GM12878 (cell line): ENCODE results near the gene CYP1A2. TPM values are rescaled to one million over a fixed set of nuclear protein-coding genes. Genes with fewer than 3 reads are reported as not detected.

Experiments
- ATAC-seq: fragments of 200-7000 bp; cut with Tn5 transposase; 3 replicates; pipeline ENCODE4 v1.9.1; 2020; ENCODE audit warnings: mild to moderate bottlenecking, moderate library complexity
- BruUV-seq: library from RNA; stranded (reverse); fragments of 400-500 nt; replicated peaks from 2 replicates; lab custom pipeline; 2021; lab: Mats Ljungman, UMichigan
- CTCF ChIA-PET: fragments of 300-600 bp; sonication (Branson Sonifier 250); formaldehyde crosslinking; extraction: SDS; loops from one replicate; lab custom pipeline; 2021; ENCODE audit warnings: inconsistent platforms; lab: Yijun Ruan, JAX
- POLR2A ChIA-PET: fragments of 350-600 bp; formaldehyde crosslinking; extraction: SDS; loops from one replicate; lab custom pipeline; 2021; ENCODE audit warnings: inconsistent platforms; lab: Charles Lee
- RAD21 ChIA-PET: fragments of 300-600 bp; sonication (Branson Sonifier 250); formaldehyde crosslinking; loops from one replicate; lab custom pipeline; 2023; ENCODE audit warnings: antibody characterized with exemption; ENCODE audit not compliant: unreplicated experiment; lab: Charles Lee
- SMC1A ChIA-PET: fragments of 300-600 bp; sonication (Branson Sonifier 250); formaldehyde crosslinking; loops from one replicate; lab custom pipeline; 2023; ENCODE audit not compliant: unreplicated experiment, uncharacterized antibody; lab: Charles Lee
- DNase-seq: peaks from one replicate; pipeline ENCODE4 v3.0.0-alpha.2; 2011; ENCODE audit warnings: low read depth, low spot score
- FAIRE-seq: peaks from 3 replicates; lab custom pipeline; 2011; peaks lifted over from hg19 to GRCh38; lab: Jason Lieb, UNC
- H2AFZ ChIP-seq: 2 replicates; pipeline ENCODE4 v1.6.0; 2011; ENCODE audit warnings: low read depth, low read length, control low read depth; ENCODE audit not compliant: control insufficient read depth
- H3K27ac ChIP-seq: 2 replicates; pipeline ENCODE4 v1.5.1; 2011; ENCODE audit warnings: control low read depth; ENCODE audit not compliant: control insufficient read depth, insufficient read depth
- H3K27me3 ChIP-seq, 2 experiments: replicated peaks in 1 of 2; 2 replicates each; pipeline versions ENCODE4 v1.6.0 to v1.6.1; 2011; ENCODE audit warnings: low read length in 1 of 2; ENCODE audit not compliant: control insufficient read depth in 2 of 2, insufficient read depth in 2 of 2
- H3K36me3 ChIP-seq, 2 experiments: 2 replicates each; pipeline ENCODE4 v1.5.1; 2011; ENCODE audit warnings: low read length in 1 of 2; ENCODE audit not compliant: control insufficient read depth in 2 of 2, insufficient read depth in 2 of 2
- H3K4me1 ChIP-seq: 2 replicates; pipeline ENCODE4 v1.6.1; 2011; ENCODE audit warnings: mild to moderate bottlenecking, low read length, moderate library complexity, mixed read lengths; ENCODE audit not compliant: control insufficient read depth, insufficient read depth
- H3K4me2 ChIP-seq: 2 replicates; pipeline ENCODE4 v1.6.0; 2011; ENCODE audit warnings: control low read depth; ENCODE audit not compliant: control insufficient read depth, insufficient read depth
- H3K4me3 ChIP-seq: fragments of 200-600 bp; sonication (generic); 2 replicates; pipeline ENCODE4 v1.5.1; 2016
- H3K79me2 ChIP-seq: 2 replicates; pipeline ENCODE4 v1.6.0; 2011; ENCODE audit warnings: low read length; ENCODE audit not compliant: control insufficient read depth, insufficient read depth
- H3K9ac ChIP-seq: 2 replicates; pipeline ENCODE4 v1.8.0; 2011; ENCODE audit warnings: low read length, control low read depth, mixed read lengths; ENCODE audit not compliant: control insufficient read depth, insufficient read depth
- H3K9me3 ChIP-seq: replicated peaks from 3 replicates; pipeline ENCODE4 v1.5.1; 2011; ENCODE audit warnings: mild to moderate bottlenecking, low read length; ENCODE audit not compliant: control insufficient read depth, insufficient read depth
- H4K20me1 ChIP-seq: 2 replicates; pipeline ENCODE4 v1.6.0; 2011; ENCODE audit not compliant: control insufficient read depth, insufficient read depth
- ATF2 ChIP-seq: IDR thresholded peaks from 2 replicates; pipeline ENCODE4 v1.6.1; 2012; ENCODE audit warnings: low read length, inconsistent platforms
- BHLHE40 ChIP-seq, 2 experiments: fragments of 450-650 bp in 1 of 2; IDR thresholded peaks; 2 replicates each; pipeline ENCODE4 v1.6.1; 2011 to 2017; ENCODE audit warnings: low read depth in 2 of 2, borderline replicate concordance in 1 of 2, improper control_type of control experiment in 1 of 2, low read length in 1 of 2, mild to moderate bottlenecking in 1 of 2
- BMI1 ChIP-seq: fragments of 450-650 bp; IDR thresholded peaks from 2 replicates; pipeline ENCODE4 v1.6.1; 2016; ENCODE audit warnings: mild to moderate bottlenecking, moderate library complexity, borderline replicate concordance
- CREB1 ChIP-seq: IDR thresholded peaks from 2 replicates; pipeline ENCODE4 v1.6.1; 2012; ENCODE audit warnings: low read depth, mild to moderate bottlenecking, inconsistent platforms
- E4F1 ChIP-seq: fragments of 450-650 bp; IDR thresholded peaks from 2 replicates; pipeline ENCODE4 v1.6.1; 2018; ENCODE audit warnings: borderline replicate concordance, mild to moderate bottlenecking; ENCODE audit not compliant: partially characterized antibody
- FOS ChIP-seq: IDR thresholded peaks from 3 replicates; pipeline ENCODE4 v1.6.1; 2011; ENCODE audit warnings: borderline replicate concordance; ENCODE audit not compliant: insufficient read length; ENCODE audit errors: extremely low read depth
- GABPA ChIP-seq: IDR thresholded peaks from 2 replicates; pipeline ENCODE4 v1.6.1; 2014; ENCODE audit warnings: antibody characterized with exemption, low read depth, mild to moderate bottlenecking, inconsistent platforms
- HDAC6 ChIP-seq: fragments of 200-600 bp; sonication (generic); IDR thresholded peaks from one replicate; pipeline ENCODE4 v1.8.0; 2017; ENCODE audit warnings: antibody characterized with exemption; ENCODE audit not compliant: unreplicated experiment
- HSF1 ChIP-seq: fragments of 150-350 bp; IDR thresholded peaks from 2 replicates; pipeline ENCODE4 v1.6.1; 2014; ENCODE audit warnings: mild to moderate bottlenecking, low read depth, low read length
- IKZF1 ChIP-seq: fragments of 450-650 bp; conservative IDR thresholded peaks from 2 replicates; pipeline ENCODE4 v1.6.1; 2017; ENCODE audit warnings: antibody characterized with exemption, mild to moderate bottlenecking
- MAX ChIP-seq: IDR thresholded peaks from 2 replicates; pipeline ENCODE4 v1.6.1; 2012; ENCODE audit warnings: low read depth, low read length, improper control_type of control experiment
- MTA3 ChIP-seq: IDR thresholded peaks from 2 replicates; pipeline ENCODE4 v1.6.1; 2012; ENCODE audit warnings: low read length, inconsistent platforms, borderline replicate concordance
- NFXL1 ChIP-seq: fragments of 450-650 bp; IDR thresholded peaks from 2 replicates; pipeline ENCODE4 v1.6.1; 2017; ENCODE audit warnings: antibody characterized with exemption, mild to moderate bottlenecking, borderline replicate concordance
- NRF1 ChIP-seq: conservative IDR thresholded peaks from 2 replicates; pipeline ENCODE4 v1.6.1; 2011; ENCODE audit warnings: mild to moderate bottlenecking, low read depth, low read length, improper control_type of control experiment
- RCOR1 ChIP-seq: conservative IDR thresholded peaks from 2 replicates; pipeline ENCODE4 v1.6.1; 2012; ENCODE audit warnings: low read depth, low read length, improper control_type of control experiment
- SMC3 ChIP-seq: IDR thresholded peaks from 2 replicates; pipeline ENCODE4 v1.6.1; 2011; ENCODE audit warnings: low read length, improper control_type of control experiment, borderline replicate concordance
- ZBED1 ChIP-seq: IDR thresholded peaks from 2 replicates; pipeline ENCODE4 v1.6.1; 2016; ENCODE audit warnings: borderline replicate concordance
- WGBS: methylation state at CpG from one replicate; pipeline ENCODE4 v1.1.6; 2016; ENCODE audit warnings: low lambda C conversion rate; ENCODE audit not compliant: insufficient replicate concordance, insufficient coverage; ENCODE audit errors: missing lambda C conversion rate; 5-methylcytosine and 5-hydroxymethylcytosine counted together
- in situ Hi-C: fragments of 300-500 bp; cut with MboI; formaldehyde crosslinking; loops from 9 replicates; pipeline ENCODE4 v1.14.3; 2018; ENCODE audit warnings: mixed read lengths
- intact Hi-C: fragments of 100-400 bp; cut with micrococcal nuclease; formaldehyde crosslinking; loops from one replicate; pipeline ENCODE4 v1.14.2; 2022; ENCODE audit not compliant: unreplicated experiment
- polyA plus RNA-seq, 11 experiments: library from polyadenylated mRNA; depleted of rRNA in 4 of 11; unstranded in 6 of 11; stranded (reverse) in 5 of 11; fragments of >200 nt; fragmentation: Nextera tagmentation in 4 of 11; fragmentation: Illumina TruSeq in 1 of 11; extraction: Ambion mirVana in 4 of 11; extraction: Trizol in 1 of 11; gene quantifications; 1 replicate in 1 of 11; 2 replicates in 10 of 11; pipeline versions ENCODE4 v1.2.1 to v1.2.3, GENCODE V29; 2011 to 2016; ENCODE audit warnings: inconsistent platforms in 2 of 11, missing spikeins in 2 of 11, low read depth in 1 of 11
- total RNA-seq, 4 experiments: library from RNA; depleted of rRNA in 3 of 4; stranded (reverse); fragments of >200 nt in 3 of 4; fragmentation: Illumina TruSeq in 1 of 4; extraction: Trizol in 1 of 4; gene quantifications; 2 replicates each; pipeline versions ENCODE4 v1.2.1 to v1.2.3, GENCODE V29; 2013 to 2021

Gene CYP1A2
- total and polyA plus RNA-seq, 10 of the 15 experiments (the other 5 are each of a cell fraction or from before 2014, with no cell fraction given): 0.03 to 0.09 (median 0.05) TPM; not detected in 7

DNA sequence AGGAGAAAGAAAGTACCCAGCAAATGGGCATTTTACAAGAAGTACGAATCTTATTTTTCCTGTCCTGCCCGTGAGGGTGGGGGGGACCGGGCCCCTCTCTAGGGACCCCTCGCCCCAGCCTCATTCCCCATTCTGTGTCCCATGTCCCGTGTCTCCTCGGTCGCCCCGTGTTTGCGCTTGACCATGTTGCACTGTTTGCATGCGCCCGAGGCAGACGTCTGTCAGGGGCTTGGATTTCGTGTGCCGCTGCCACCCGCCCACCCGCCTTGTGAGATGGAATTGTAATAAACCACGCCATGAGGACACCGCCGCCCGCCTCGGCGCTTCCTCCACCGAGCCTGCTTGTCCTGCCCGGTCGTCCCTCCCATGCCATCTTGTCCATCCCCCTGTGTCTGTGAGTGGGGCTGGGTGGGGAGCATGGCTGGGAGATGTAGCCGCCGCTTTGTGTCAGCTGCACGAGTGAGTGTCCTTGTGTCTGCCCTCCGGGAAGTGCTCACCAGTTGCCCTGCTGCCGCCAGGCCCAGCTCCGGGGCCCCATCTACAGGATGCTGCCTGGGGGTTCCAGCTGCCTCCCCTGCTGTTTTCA lies 54.3 kb downstream of the CYP1A2 start:
- no peak for TF ChIP-seq CREB1
- TF ChIP-seq BMI1: no peak
- no peak for TF ChIP-seq E4F1
- TF ChIP-seq GABPA: no peak
- no peak for TF ChIP-seq ZBED1
- no peak for TF ChIP-seq NFXL1
- TF ChIP-seq RCOR1: no peak
- no peak for TF ChIP-seq MTA3
- no peak for TF ChIP-seq HDAC6
- TF ChIP-seq BHLHE40 (IDR thresholded peaks at IDR 0.05; ENCODE audit: borderline replicate concordance in 1 of 2, low read depth in 2 of 2, low read length in 1 of 2): no peak
- no peak for TF ChIP-seq ATF2
- no peak for TF ChIP-seq IKZF1
- TF ChIP-seq HSF1: no peak
- TF ChIP-seq NRF1: no peak
- TF ChIP-seq MAX: no peak
- TF ChIP-seq SMC3: no peak
- no peak for TF ChIP-seq FOS

More for the DNA sequence above, 54.3 kb downstream of the CYP1A2 start:
- Histone ChIP-seq H3K4me3 (no peak overlapping the region), H2AFZ (no peak overlapping the region), H4K20me1 (peaks cover 2% of the 10 kb centered on the region; the same call in 1 of the 2 replicates), H3K9me3 (no peaks in the 10 kb centered on the region), H3K36me3 (peaks cover 42 to 54% of the 10 kb centered on the region in 2 experiments), H3K27me3 (no peaks in the 10 kb centered on the region), H3K4me2 (no peak overlapping the region), H3K4me1 (peaks cover 26% of the 10 kb centered on the region), H3K27ac (no peak overlapping the region), H3K9ac (no peak overlapping the region), H3K79me2 (peaks cover 13% of the 10 kb centered on the region)
- in situ Hi-C loops (no loop called here), intact Hi-C loops (loop anchor here (5.0 kb wide), 1 partner anchor 39 kb away; the partner anchor contains the start of gene ULK3)
- ATAC-seq: no peak
- BruUV-seq: no TSS peak
- ChIA-PET SMC1A (interaction anchor here (1.1 to 1.4 kb wide), 2 partner anchors 11 to 32 kb away, joined by 3 read pairs; no protein-coding TSS in a partner anchor), CTCF (interaction anchor here (2.4 to 25.9 kb wide), 2 partner anchors 27 to 32 kb away, joined by 15 to 1288 read pairs; partner anchors contain the start of gene CSK), POLR2A (interaction anchor here (0.6 kb wide), 1 partner anchor 29 kb away, joined by 4 read pairs; no protein-coding TSS in a partner anchor), RAD21 (interaction anchor here (1.0 to 3.9 kb wide), 3 partner anchors 9 to 79 kb away, joined by 3 to 28 read pairs (median 3); no protein-coding TSS in a partner anchor)
- no peak for DNase-seq
- WGBS: 93% methylated on average over 28 of the region's 31 CpGs
- no peak for FAIRE-seq
